SK-N-SH treated with all-trans-retinoic acid at 6 μM for 48 hours (cell line): Measurements from ENCODE around the gene CSHL1.

Experiments used
- PATZ1 ChIP-seq: fragments of 250-450 bp; sonication (Bioruptor Pico); IDR thresholded peaks from 2 replicates; pipeline ENCODE4 v1.8.0; 2020; ENCODE audit warnings: mild to moderate bottlenecking, moderate library complexity, borderline replicate concordance
- TCF4 ChIP-seq: fragments of 250-450 bp; sonication (Bioruptor Pico); IDR thresholded peaks from 2 replicates; pipeline ENCODE4 v1.8.0; 2021; ENCODE audit warnings: mild to moderate bottlenecking, moderate library complexity, borderline replicate concordance
- ZFP30 ChIP-seq: fragments of 450-650 bp; formaldehyde crosslinking; IDR thresholded peaks from 2 replicates; pipeline ENCODE4 v1.5.0; 2022; ENCODE audit warnings: mild to moderate bottlenecking, moderate library complexity
- ZNF70 ChIP-seq: fragments of 450-650 bp; formaldehyde crosslinking; IDR thresholded peaks from 2 replicates; pipeline ENCODE4 v1.5.0; 2020; ENCODE audit warnings: mild to moderate bottlenecking, moderate library complexity

GRCh38 chr17:63919311-63919723 lies 8.3 kb upstream of the CSHL1 start:
- TF ChIP-seq ZNF70 (CRISPR knock-in tag): no peak
- no peak for TF ChIP-seq PATZ1 (CRISPR knock-in tag)
- TF ChIP-seq ZFP30 (CRISPR knock-in tag): no peak
- TF ChIP-seq TCF4 (CRISPR knock-in tag): no peak
